B cell (primary cell): ENCODE measurements around the gene AKR1B15. TPM values are rescaled to one million over a fixed set of nuclear protein-coding genes. Genes with fewer than 3 reads are reported as not detected.
"Not testable (repeated sequence)": the region's sequence is repeated elsewhere in the genome, so short reads cannot be mapped to it uniquely, and the experiment has no call there.

Experiments
- ATAC-seq: fragments of 200-7000 bp; cut with Tn5 transposase; one replicate; pipeline ENCODE4 v1.10.0; 2021; ENCODE audit warnings: low read depth, mild to moderate bottlenecking, moderate number of reproducible peaks, moderate library complexity
- CTCF ChIA-PET: fragments of 350-600 bp; sonication (Branson Sonifier 250); formaldehyde crosslinking; loops from one replicate; lab custom pipeline; 2021; ENCODE audit warnings: antibody characterized with exemption, inconsistent platforms; lab: Charles Lee
- POLR2A ChIA-PET: fragments of 350-600 bp; sonication (Branson Sonifier 250); formaldehyde crosslinking; loops from one replicate; lab custom pipeline; 2021; ENCODE audit warnings: antibody characterized with exemption; lab: Charles Lee
- DNase-seq: peaks from one replicate; pipeline ENCODE4 v3.0.0; 2013
- H2AFZ ChIP-seq: 2 replicates; pipeline ENCODE4 v1.6.1; 2012; ENCODE audit warnings: mild to moderate bottlenecking, low read depth, low read length; ENCODE audit not compliant: insufficient read depth, poor library complexity, severe bottlenecking
- H3K27ac ChIP-seq, 2 donors: 1 replicate in 1 of 2; 2 replicates in 1 of 2; pipeline ENCODE4 v1.5.1; 2012 to 2013; ENCODE audit warnings: low read length in 2 of 2, mild to moderate bottlenecking in 2 of 2, moderate library complexity in 1 of 2
- H3K27me3 ChIP-seq, 4 experiments: fragments of 200-600 bp in 1 of 4; sonication (generic) in 1 of 4; replicated peaks in 1 of 4; 1 replicate in 2 of 4; 2 replicates in 2 of 4; pipeline versions ENCODE4 v1.6.1 to v1.7.0; 2013 to 2016; ENCODE audit warnings: low read length in 3 of 4, mild to moderate bottlenecking in 2 of 4, mixed read lengths in 1 of 4, moderate library complexity in 1 of 4; ENCODE audit not compliant: insufficient read depth in 4 of 4, control insufficient read depth in 3 of 4; ENCODE audit errors: control extremely low read depth in 1 of 4
- H3K36me3 ChIP-seq, 2 experiments: replicated peaks in 1 of 2; 1 replicate in 1 of 2; 2 replicates in 1 of 2; pipeline versions ENCODE4 v1.6.1 to v1.7.1; 2013; ENCODE audit warnings: low read length in 1 of 2; ENCODE audit not compliant: insufficient read depth in 2 of 2, control insufficient read depth in 1 of 2; ENCODE audit errors: control extremely low read depth in 1 of 2, extremely low read depth in 1 of 2
- H3K4me1 ChIP-seq, 2 donors: fragments of 200-600 bp in 1 of 2; sonication (generic) in 1 of 2; 1 replicate in 1 of 2; 2 replicates in 1 of 2; pipeline versions ENCODE4 v1.5.1 to v1.6.1; 2013 to 2017; ENCODE audit warnings: low read length in 2 of 2; ENCODE audit not compliant: control insufficient read depth in 2 of 2, insufficient read depth in 2 of 2
- H3K4me2 ChIP-seq: replicated peaks from 2 replicates; pipeline ENCODE3; 2012; ENCODE audit warnings: mild to moderate bottlenecking, low read depth, low read length; ENCODE audit not compliant: poor library complexity, severe bottlenecking
- H3K4me3 ChIP-seq, 5 experiments: fragments of 200-600 bp in 1 of 5; sonication (generic) in 1 of 5; 1 replicate in 3 of 5; 2 replicates in 2 of 5; pipeline versions ENCODE4 v1.5.1 to v1.7.0; 2011 to 2016; ENCODE audit warnings: low read length in 4 of 5, mild to moderate bottlenecking in 4 of 5, low read depth in 2 of 5, control low read depth in 1 of 5, moderate library complexity in 1 of 5; ENCODE audit not compliant: insufficient read depth in 1 of 5; ENCODE audit errors: control extremely low read depth in 1 of 5, extremely low read depth in 1 of 5
- H3K79me2 ChIP-seq: fragments of 200-600 bp; sonication (generic); one replicate; pipeline ENCODE4 v1.6.0; 2016; ENCODE audit warnings: low read length; ENCODE audit not compliant: control insufficient read depth, insufficient read depth
- H3K9ac ChIP-seq: fragments of 200-600 bp; sonication (generic); 2 replicates; pipeline ENCODE4 v1.6.1; 2017; ENCODE audit warnings: mild to moderate bottlenecking, low read length, moderate library complexity
- H3K9me3 ChIP-seq, 3 donors: one replicate each; pipeline versions ENCODE4 v1.6.1 to v1.7.1; 2013; ENCODE audit warnings: low read length in 2 of 3; ENCODE audit not compliant: control insufficient read depth in 2 of 3, insufficient read depth in 1 of 3; ENCODE audit errors: control extremely low read depth in 1 of 3
- H4K20me1 ChIP-seq: 2 replicates; pipeline ENCODE4 v1.6.0; 2012; ENCODE audit warnings: mild to moderate bottlenecking, low read length; ENCODE audit not compliant: insufficient read depth, control insufficient read depth, poor library complexity, severe bottlenecking
- H3K27ac Mint-ChIP-seq: one replicate; pipeline ENCODE4 v1.8.0; 2021; ENCODE audit warnings: mixed read lengths
- H3K27me3 Mint-ChIP-seq: one replicate; pipeline ENCODE4 v1.8.0; 2021; ENCODE audit warnings: mixed read lengths
- H3K4me1 Mint-ChIP-seq: one replicate; pipeline ENCODE4 v1.8.0; 2021; ENCODE audit warnings: mixed read lengths
- H3K4me3 Mint-ChIP-seq: one replicate; pipeline ENCODE4 v1.8.0; 2021; ENCODE audit warnings: mixed read lengths
- H3K9me3 Mint-ChIP-seq: one replicate; pipeline ENCODE4 v1.8.0; 2022; ENCODE audit warnings: mixed read lengths; ENCODE audit not compliant: insufficient read depth
- EZH2 ChIP-seq: IDR thresholded peaks from 2 replicates; pipeline ENCODE4 v1.6.1; 2012; ENCODE audit warnings: borderline replicate concordance, low read depth, mild to moderate bottlenecking, moderate library complexity, low read length; ENCODE audit not compliant: insufficient read depth, poor library complexity, severe bottlenecking
- WGBS: methylation state at CpG from one replicate; pipeline ENCODE4 v1.1.5; 2013; ENCODE audit warnings: missing lambda C conversion rate; ENCODE audit not compliant: insufficient coverage; 5-methylcytosine and 5-hydroxymethylcytosine counted together
- intact Hi-C: fragments of 100-400 bp; cut with micrococcal nuclease; formaldehyde crosslinking; loops from one replicate; pipeline ENCODE4 v1.10.0; 2022
- polyA plus RNA-seq: library from polyadenylated mRNA; depleted of rRNA; stranded (reverse); fragments of >200 nt; gene quantifications from 2 replicates; pipeline ENCODE4 v1.2.3, GENCODE V29; 2012
- total RNA-seq, 2 donors: library from RNA; stranded (reverse); fragments of 120-200 nt in 1 of 2; gene quantifications; 1 replicate in 1 of 2; 2 replicates in 1 of 2; pipeline versions ENCODE4 v1.2.3 to v1.2.4, GENCODE V29; 2013 to 2022
- TF ChIP-seq, protein P1 (sequence below): fragments of 200-600 bp; IDR thresholded peaks from one replicate; pipeline ENCODE4 v1.8.0; 2022; ENCODE audit warnings: antibody characterized with exemption, mild to moderate bottlenecking

The AKR1B15 gene
- total and polyA plus RNA-seq, 2 donors (not counting 1 experiment from before 2014, with no cell fraction given), result not detected

DNA sequence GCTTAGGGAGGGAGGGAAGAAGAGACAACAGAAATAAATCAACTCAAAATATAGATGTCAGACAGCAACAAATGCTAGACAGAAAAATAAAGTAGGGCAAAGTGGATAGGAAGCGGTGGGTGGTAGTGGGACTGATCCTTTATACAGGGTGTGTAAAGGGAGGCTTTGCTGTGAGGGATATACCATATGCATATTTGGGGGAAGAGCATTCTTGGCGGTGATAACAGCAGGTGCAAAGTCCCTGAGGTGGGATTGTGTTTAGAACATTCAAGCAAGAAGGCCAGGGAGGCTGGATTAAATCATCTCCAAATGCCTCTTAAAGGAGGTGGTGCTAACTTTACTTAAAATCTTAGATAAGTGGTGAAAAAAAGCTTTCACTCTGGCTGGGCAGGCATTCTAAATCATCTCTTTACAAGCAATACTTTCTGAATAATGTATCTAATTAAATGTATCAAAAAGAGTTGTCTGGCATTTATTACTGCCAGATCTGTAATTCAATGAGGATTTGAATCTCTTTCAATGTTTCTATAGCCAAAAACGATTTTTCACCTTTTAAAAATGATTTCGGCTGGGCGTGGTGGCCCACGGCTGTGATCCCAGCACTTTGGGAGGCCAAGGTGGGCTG, 9.4 kb upstream of the AKR1B15 start:
- no peak overlapping the region for H3K4me3 ChIP-seq
- H3K4me2 ChIP-seq, result no peak overlapping the region
- H3K4me1 ChIP-seq, result no peaks in the 10 kb centered on the region
- H3K27me3 Mint-ChIP-seq, result peaks cover 26% of the 10 kb centered on the region
- H3K27ac Mint-ChIP-seq, result no peak overlapping the region
- H3K4me3 Mint-ChIP-seq, result no peak overlapping the region
- no peak overlapping the region for H3K27ac ChIP-seq
- H2AFZ ChIP-seq, result no peak overlapping the region
- TF ChIP-seq, protein P1, sequence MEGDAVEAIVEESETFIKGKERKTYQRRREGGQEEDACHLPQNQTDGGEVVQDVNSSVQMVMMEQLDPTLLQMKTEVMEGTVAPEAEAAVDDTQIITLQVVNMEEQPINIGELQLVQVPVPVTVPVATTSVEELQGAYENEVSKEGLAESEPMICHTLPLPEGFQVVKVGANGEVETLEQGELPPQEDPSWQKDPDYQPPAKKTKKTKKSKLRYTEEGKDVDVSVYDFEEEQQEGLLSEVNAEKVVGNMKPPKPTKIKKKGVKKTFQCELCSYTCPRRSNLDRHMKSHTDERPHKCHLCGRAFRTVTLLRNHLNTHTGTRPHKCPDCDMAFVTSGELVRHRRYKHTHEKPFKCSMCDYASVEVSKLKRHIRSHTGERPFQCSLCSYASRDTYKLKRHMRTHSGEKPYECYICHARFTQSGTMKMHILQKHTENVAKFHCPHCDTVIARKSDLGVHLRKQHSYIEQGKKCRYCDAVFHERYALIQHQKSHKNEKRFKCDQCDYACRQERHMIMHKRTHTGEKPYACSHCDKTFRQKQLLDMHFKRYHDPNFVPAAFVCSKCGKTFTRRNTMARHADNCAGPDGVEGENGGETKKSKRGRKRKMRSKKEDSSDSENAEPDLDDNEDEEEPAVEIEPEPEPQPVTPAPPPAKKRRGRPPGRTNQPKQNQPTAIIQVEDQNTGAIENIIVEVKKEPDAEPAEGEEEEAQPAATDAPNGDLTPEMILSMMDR, result no peak
- no peak for TF ChIP-seq EZH2
- no peak overlapping the region for H3K9ac ChIP-seq
- ChIA-PET POLR2A (no interaction called here), CTCF (interaction anchor here (1.2 kb wide), 1 partner anchor 25 kb away, joined by 3 read pairs; no protein-coding TSS in a partner anchor)
- no peaks in the 10 kb centered on the region for H3K9me3 Mint-ChIP-seq
- no peak for ATAC-seq
- H3K79me2 ChIP-seq, result no peaks in the 10 kb centered on the region
- no peaks in the 10 kb centered on the region for H4K20me1 ChIP-seq
- 90% methylated on average over 6 of the region's 6 CpGs for WGBS
- no peaks in the 10 kb centered on the region for H3K27me3 ChIP-seq
- DNase-seq, result no peak
- H3K9me3 ChIP-seq, result no peaks in the 10 kb centered on the region
- no peaks in the 10 kb centered on the region for H3K4me1 Mint-ChIP-seq
- intact Hi-C loops, result loop anchor here (10.0 kb wide), 1 partner anchor 415 kb away; no protein-coding TSS in a partner anchor
- H3K36me3 ChIP-seq, result no peaks in the 10 kb centered on the region

DNA sequence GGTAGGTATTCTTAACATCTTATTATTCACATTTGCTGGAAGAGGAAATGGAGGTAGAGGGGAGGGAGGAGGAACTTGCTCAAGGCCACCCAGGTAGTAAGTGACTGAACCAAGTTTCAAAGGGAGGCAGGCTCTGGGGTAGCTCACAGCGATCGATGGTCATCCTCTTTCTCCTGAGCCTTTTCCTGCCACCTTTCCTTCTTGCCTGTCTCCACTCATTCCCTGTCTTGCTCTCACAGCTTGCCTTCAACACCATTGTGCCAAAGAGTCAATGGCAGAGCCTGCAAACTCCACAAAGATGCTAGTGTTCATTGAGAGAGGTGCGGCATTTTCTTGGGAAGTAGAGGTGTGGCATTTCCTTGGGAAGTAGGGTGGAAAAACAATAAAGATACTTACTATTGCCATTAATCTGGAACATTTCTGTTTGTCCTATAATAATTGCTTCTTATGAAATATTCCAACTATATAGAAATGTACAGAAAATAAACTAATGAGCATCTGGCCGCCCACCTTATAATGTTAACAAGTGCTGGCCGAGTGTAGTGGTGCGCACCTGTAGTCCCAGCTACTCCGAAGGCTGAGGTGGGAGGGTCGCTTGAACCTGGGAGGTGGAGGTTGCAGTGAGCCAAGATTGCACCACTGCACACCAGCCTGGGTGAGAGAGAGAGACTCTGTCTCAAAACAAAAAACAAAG, 7.3 kb upstream of the AKR1B15 start:
- H3K9ac ChIP-seq, DNase-seq, H3K27ac ChIP-seq, H3K79me2 ChIP-seq, H3K27me3 ChIP-seq, H3K4me1 Mint-ChIP-seq, H3K4me3 ChIP-seq, H3K36me3 ChIP-seq, POLR2A ChIA-PET, H4K20me1 ChIP-seq, H3K9me3 ChIP-seq, H3K27ac Mint-ChIP-seq, H3K4me3 Mint-ChIP-seq, H2AFZ ChIP-seq, H3K4me1 ChIP-seq, H3K9me3 Mint-ChIP-seq, H3K4me2 ChIP-seq, ATAC-seq: not testable (repeated sequence)
- peaks cover 34% of the 10 kb centered on the region for H3K27me3 Mint-ChIP-seq
- whole genome bisulfite sequencing, result 100% methylated on average over 4 of the region's 8 CpGs
- intact Hi-C loops, result loop anchor here (10.0 kb wide), 1 partner anchor 413 kb away; no protein-coding TSS in a partner anchor
- CTCF ChIA-PET, result interaction anchor here (1.6 kb wide), 1 partner anchor 10 kb away, joined by 3 read pairs; no protein-coding TSS in a partner anchor
